Panc1 (cell line): ENCODE data around the gene RASGEF1B.

ENCODE experiments used
- TF ChIP-seq, protein P1 (sequence below), 2 experiments: IDR thresholded peaks; 2 replicates each; pipeline ENCODE4 v1.6.1; 2011 to 2012; ENCODE audit warnings: low read depth in 2 of 2, control low read depth in 1 of 2, low read length in 1 of 2, mild to moderate bottlenecking in 1 of 2, moderate library complexity in 1 of 2; ENCODE audit not compliant: insufficient read depth in 1 of 2
- TF ChIP-seq, protein P2 (sequence below): fragments of 450-650 bp; IDR thresholded peaks from 2 replicates; pipeline ENCODE4 v1.5.1; 2017; ENCODE audit warnings: mild to moderate bottlenecking

DNA sequence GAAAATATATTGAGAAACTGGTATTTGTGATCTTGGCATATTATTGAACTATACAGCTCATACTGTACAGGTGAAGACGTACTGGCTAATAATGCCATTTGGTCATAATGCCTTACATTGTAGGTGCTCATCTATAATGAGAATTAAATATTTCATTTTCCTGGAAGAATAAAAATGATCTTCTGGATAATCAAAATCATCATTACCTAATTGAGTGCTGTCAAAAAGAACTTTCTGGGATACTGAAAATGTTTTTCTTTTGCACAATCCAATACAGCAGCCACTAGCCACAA, 4.1 kb downstream of the RASGEF1B start:
- TF ChIP-seq, protein P1, sequence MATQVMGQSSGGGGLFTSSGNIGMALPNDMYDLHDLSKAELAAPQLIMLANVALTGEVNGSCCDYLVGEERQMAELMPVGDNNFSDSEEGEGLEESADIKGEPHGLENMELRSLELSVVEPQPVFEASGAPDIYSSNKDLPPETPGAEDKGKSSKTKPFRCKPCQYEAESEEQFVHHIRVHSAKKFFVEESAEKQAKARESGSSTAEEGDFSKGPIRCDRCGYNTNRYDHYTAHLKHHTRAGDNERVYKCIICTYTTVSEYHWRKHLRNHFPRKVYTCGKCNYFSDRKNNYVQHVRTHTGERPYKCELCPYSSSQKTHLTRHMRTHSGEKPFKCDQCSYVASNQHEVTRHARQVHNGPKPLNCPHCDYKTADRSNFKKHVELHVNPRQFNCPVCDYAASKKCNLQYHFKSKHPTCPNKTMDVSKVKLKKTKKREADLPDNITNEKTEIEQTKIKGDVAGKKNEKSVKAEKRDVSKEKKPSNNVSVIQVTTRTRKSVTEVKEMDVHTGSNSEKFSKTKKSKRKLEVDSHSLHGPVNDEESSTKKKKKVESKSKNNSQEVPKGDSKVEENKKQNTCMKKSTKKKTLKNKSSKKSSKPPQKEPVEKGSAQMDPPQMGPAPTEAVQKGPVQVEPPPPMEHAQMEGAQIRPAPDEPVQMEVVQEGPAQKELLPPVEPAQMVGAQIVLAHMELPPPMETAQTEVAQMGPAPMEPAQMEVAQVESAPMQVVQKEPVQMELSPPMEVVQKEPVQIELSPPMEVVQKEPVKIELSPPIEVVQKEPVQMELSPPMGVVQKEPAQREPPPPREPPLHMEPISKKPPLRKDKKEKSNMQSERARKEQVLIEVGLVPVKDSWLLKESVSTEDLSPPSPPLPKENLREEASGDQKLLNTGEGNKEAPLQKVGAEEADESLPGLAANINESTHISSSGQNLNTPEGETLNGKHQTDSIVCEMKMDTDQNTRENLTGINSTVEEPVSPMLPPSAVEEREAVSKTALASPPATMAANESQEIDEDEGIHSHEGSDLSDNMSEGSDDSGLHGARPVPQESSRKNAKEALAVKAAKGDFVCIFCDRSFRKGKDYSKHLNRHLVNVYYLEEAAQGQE (IDR thresholded peaks at IDR 0.05; ENCODE audit: insufficient read depth in 1 of 2, low read depth in 2 of 2, low read length in 1 of 2) = no peak
- TF ChIP-seq, protein P2, sequence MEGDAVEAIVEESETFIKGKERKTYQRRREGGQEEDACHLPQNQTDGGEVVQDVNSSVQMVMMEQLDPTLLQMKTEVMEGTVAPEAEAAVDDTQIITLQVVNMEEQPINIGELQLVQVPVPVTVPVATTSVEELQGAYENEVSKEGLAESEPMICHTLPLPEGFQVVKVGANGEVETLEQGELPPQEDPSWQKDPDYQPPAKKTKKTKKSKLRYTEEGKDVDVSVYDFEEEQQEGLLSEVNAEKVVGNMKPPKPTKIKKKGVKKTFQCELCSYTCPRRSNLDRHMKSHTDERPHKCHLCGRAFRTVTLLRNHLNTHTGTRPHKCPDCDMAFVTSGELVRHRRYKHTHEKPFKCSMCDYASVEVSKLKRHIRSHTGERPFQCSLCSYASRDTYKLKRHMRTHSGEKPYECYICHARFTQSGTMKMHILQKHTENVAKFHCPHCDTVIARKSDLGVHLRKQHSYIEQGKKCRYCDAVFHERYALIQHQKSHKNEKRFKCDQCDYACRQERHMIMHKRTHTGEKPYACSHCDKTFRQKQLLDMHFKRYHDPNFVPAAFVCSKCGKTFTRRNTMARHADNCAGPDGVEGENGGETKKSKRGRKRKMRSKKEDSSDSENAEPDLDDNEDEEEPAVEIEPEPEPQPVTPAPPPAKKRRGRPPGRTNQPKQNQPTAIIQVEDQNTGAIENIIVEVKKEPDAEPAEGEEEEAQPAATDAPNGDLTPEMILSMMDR = peak; percentile 46; the same call in 1 of the 2 replicates
